Sigmoid colon (tissue), 7 donors: ENCODE results near the gene MYO5C. TPM values are rescaled to one million over a fixed set of nuclear protein-coding genes. Genes with fewer than 3 reads are reported as not detected.

Experiments used
- DNase-seq: peaks from one replicate; pipeline ENCODE4 v3.0.0-alpha.2; 2019
- H3K27ac ChIP-seq, 4 donors: fragments of 200-600 bp; sonication (generic); one replicate each; pipeline ENCODE4 v1.5.1; 2016 to 2019; ENCODE audit warnings: mild to moderate bottlenecking in 1 of 4
- H3K27me3 ChIP-seq, 3 donors: fragments of 200-600 bp; sonication (generic); one replicate each; pipeline ENCODE4 v1.5.1; 2019; ENCODE audit warnings: mild to moderate bottlenecking in 1 of 3
- H3K36me3 ChIP-seq, 4 donors: fragments of 200-600 bp; sonication (generic); one replicate each; pipeline ENCODE4 v1.5.1; 2016 to 2019
- H3K4me1 ChIP-seq, 4 donors: fragments of 200-600 bp; sonication (generic); one replicate each; pipeline ENCODE4 v1.5.1; 2017 to 2019
- H3K4me3 ChIP-seq, 4 donors: fragments of 200-600 bp; sonication (generic); one replicate each; pipeline ENCODE4 v1.5.1; 2017 to 2019; ENCODE audit warnings: mild to moderate bottlenecking in 2 of 4, moderate library complexity in 1 of 4
- H3K9me3 ChIP-seq, 4 donors: fragments of 200-600 bp in 3 of 4; sonication (generic) in 3 of 4; one replicate each; pipeline versions ENCODE4 v1.5.1 to v1.6.1; 2013 to 2019
- CTCF ChIP-seq, 4 experiments: fragments of 450-650 bp in 3 of 4; fragments of 200-600 bp in 1 of 4; IDR thresholded peaks; one replicate each; pipeline ENCODE4 v1.5.1; 2016 to 2019; ENCODE audit warnings: antibody characterized with exemption in 4 of 4, mild to moderate bottlenecking in 3 of 4, moderate library complexity in 2 of 4
- EP300 ChIP-seq, 4 donors: sonication (generic); formaldehyde crosslinking; IDR thresholded peaks; one replicate each; pipeline ENCODE4 v1.6.1; 2017; ENCODE audit warnings: antibody characterized with exemption in 4 of 4
- POLR2A ChIP-seq, 2 donors: fragments of 450-650 bp; IDR thresholded peaks; one replicate each; pipeline ENCODE4 v1.6.1; 2016; ENCODE audit warnings: antibody characterized with exemption in 2 of 2, mild to moderate bottlenecking in 2 of 2, moderate library complexity in 2 of 2
- POLR2AphosphoS5 ChIP-seq, 4 donors: sonication (generic); formaldehyde crosslinking; IDR thresholded peaks; one replicate each; pipeline ENCODE4 v1.6.1; 2017; ENCODE audit warnings: antibody characterized with exemption in 4 of 4
- WGBS, 2 donors: extraction: QIAGEN DNeasy Blood & Tissue Kit; methylation state at CpG; one replicate each; pipeline ENCODE4 v1.1.7; 2013; 5-methylcytosine and 5-hydroxymethylcytosine counted together
- intact Hi-C: fragments of 100-400 bp; cut with DNase I; formaldehyde crosslinking; loops from one replicate; pipeline ENCODE4 v1.15.1; 2023
- polyA plus RNA-seq, 3 donors: library from polyadenylated mRNA; stranded (reverse); fragments of 200-250 nt; gene quantifications; one replicate each; pipeline ENCODE4 v1.2.3, GENCODE V29; 2013
- total RNA-seq, 4 donors: library from RNA; depleted of rRNA; stranded (reverse); fragments of >200 nt; gene quantifications; one replicate each; pipeline ENCODE4 v1.1.0, GENCODE V29; 2016
- donor health status: healthy with polysubstance abuse.
- donor health status: Bipolar disorder and iron deficiency.
- donor health status: healthy.

MYO5C gene
- total and polyA plus RNA-seq, 7 donors, result 3.6 to 16.5 (median 11.9) TPM

GRCh38 chr15:52185151-52185561, 110.4 kb downstream of the MYO5C start:
- no peak for DNase-seq
- Histone ChIP-seq H3K4me1 (peaks cover 0 to 7% (median 5%) of the 10 kb centered on the region in 4 donors), H3K4me3 (no peak overlapping the region), H3K27ac (no peak overlapping the region), H3K27me3 (no peaks in the 10 kb centered on the region), H3K9me3 (no peaks in the 10 kb centered on the region), H3K36me3 (no peaks in the 10 kb centered on the region)
- intact Hi-C loops, result no loop called here
- 69 to 84% methylated on average over 7 of the region's 7 CpGs for WGBS, 2 donors
- TF ChIP-seq POLR2AphosphoS5 (IDR thresholded peaks at IDR 0.05) (no peak), EP300 (IDR thresholded peaks at IDR 0.05) (no peak), POLR2A (IDR thresholded peaks at IDR 0.05) (no peak), CTCF (IDR thresholded peaks at IDR 0.05) (no peak)

- intact Hi-C loops, result loop anchor here (5.0 kb wide), 1 partner anchor 43 kb away; no protein-coding TSS in a partner anchor
- WGBS, 2 donors, result 35 to 59% methylated on average over 5 of the region's 5 CpGs
- H3K27ac ChIP-seq, result no peak overlapping the region
These were observed 110.9 kb downstream of the MYO5C start for GRCh38 chr15:52184721-52185120.

GRCh38 chr15:52183562-52184173, 111.9 kb downstream of the MYO5C start:
- intact Hi-C loops, result loop anchor here (5.0 kb wide), 1 partner anchor 44 kb away; no protein-coding TSS in a partner anchor
- WGBS, 2 donors, result 72 to 75% methylated on average over 2 of the region's 2 CpGs
- TF ChIP-seq POLR2A (IDR thresholded peaks at IDR 0.05) (no peak), EP300 (IDR thresholded peaks at IDR 0.05) (no peak), POLR2AphosphoS5 (IDR thresholded peaks at IDR 0.05) (no peak), CTCF (IDR thresholded peaks at IDR 0.05) (peak in 3 of 4 experiments; percentile 21 to 40 (median 27))
- Histone ChIP-seq H3K36me3 (no peaks in the 10 kb centered on the region), H3K9me3 (no peaks in the 10 kb centered on the region), H3K4me3 (no peak overlapping the region), H3K4me1 (peaks cover 0 to 12% (median 9%) of the 10 kb centered on the region in 4 donors), H3K27ac (no peak overlapping the region), H3K27me3 (no peaks in the 10 kb centered on the region)
- DNase-seq, result no peak

More at GRCh38 chr15:52184721-52185120, 110.9 kb downstream of the MYO5C start:
- Histone ChIP-seq H3K36me3 (no peaks in the 10 kb centered on the region), H3K9me3 (no peaks in the 10 kb centered on the region), H3K27me3 (no peaks in the 10 kb centered on the region), H3K4me1 (peaks cover 0 to 8% (median 6%) of the 10 kb centered on the region in 4 donors), H3K4me3 (no peak overlapping the region)
- no peak for TF ChIP-seq POLR2A (IDR thresholded peaks at IDR 0.05)
- DNase-seq, result no peak

- DNase-seq, result no peak
- Histone ChIP-seq H3K27me3 (no peaks in the 10 kb centered on the region), H3K9me3 (no peaks in the 10 kb centered on the region), H3K4me1 (peaks cover 0 to 14% (median 12%) of the 10 kb centered on the region in 4 donors), H3K4me3 (no peak overlapping the region), H3K36me3 (no peaks in the 10 kb centered on the region), H3K27ac (no peak overlapping the region)
- TF ChIP-seq EP300 (IDR thresholded peaks at IDR 0.05) (no peak), CTCF (IDR thresholded peaks at IDR 0.05) (no peak), POLR2A (IDR thresholded peaks at IDR 0.05) (no peak), POLR2AphosphoS5 (IDR thresholded peaks at IDR 0.05) (no peak)
- intact Hi-C loops, result loop anchor here (5.0 kb wide), 1 partner anchor 45 kb away; no protein-coding TSS in a partner anchor
- WGBS, 2 donors, result 81 to 85% methylated on average over 6 of the region's 6 CpGs
These were observed 113.4 kb downstream of the MYO5C start for GRCh38 chr15:52181938-52182780.
